HepG2 (cell line): ENCODE data around the gene ADAMTS15. TPM values are rescaled to one million over a fixed set of nuclear protein-coding genes. Genes with fewer than 3 reads are reported as not detected.
A peak's percentile ranks its signal among the peaks of the same experiment; 100 is the strongest.

Source experiments
- ATM ChIP-seq: fragments of 450-650 bp; IDR thresholded peaks from 2 replicates; pipeline ENCODE4 v1.7.1; 2017; ENCODE audit warnings: mild to moderate bottlenecking, borderline replicate concordance
- CBFB ChIP-seq: sonication (generic); formaldehyde crosslinking; IDR thresholded peaks from 2 replicates; pipeline ENCODE4 v1.4.0; 2020; ENCODE audit warnings: missing genetic modification reagents
- CBX1 ChIP-seq: IDR thresholded peaks from one replicate; pipeline ENCODE4 v1.6.1; 2016; ENCODE audit warnings: antibody characterized with exemption, low read depth
- KDM2A ChIP-seq: sonication (generic); formaldehyde crosslinking; IDR thresholded peaks from 2 replicates; pipeline ENCODE4 v1.4.0; 2020; ENCODE audit warnings: low read depth, missing genetic modification reagents, borderline replicate concordance
- KMT2B ChIP-seq: IDR thresholded peaks from 2 replicates; pipeline ENCODE4 v1.6.1; 2016; ENCODE audit warnings: missing genetic modification reagents, missing compliant biosample characterization
- NKX3-1 ChIP-seq: sonication (generic); formaldehyde crosslinking; IDR thresholded peaks from 2 replicates; pipeline ENCODE4 v1.5.0; 2020; ENCODE audit warnings: missing genetic modification reagents
- PAF1 ChIP-seq: IDR thresholded peaks from 2 replicates; pipeline ENCODE4 v1.6.1; 2016; ENCODE audit warnings: missing genetic modification reagents, missing compliant biosample characterization
- PPARG ChIP-seq: conservative IDR thresholded peaks from 2 replicates; pipeline ENCODE4 v1.6.1; 2016; ENCODE audit warnings: missing biosample characterization, missing genetic modification reagents
- RAD21 ChIP-seq: fragments of 450-650 bp; formaldehyde crosslinking; IDR thresholded peaks from 2 replicates; pipeline ENCODE4 v1.5.0; 2020; ENCODE audit warnings: mild to moderate bottlenecking
- SALL1 ChIP-seq: sonication (generic); formaldehyde crosslinking; IDR thresholded peaks from 2 replicates; pipeline ENCODE4 v1.8.0; 2022; ENCODE audit warnings: mild to moderate bottlenecking, missing genetic modification reagents
- SCMH1 ChIP-seq: sonication (generic); formaldehyde crosslinking; IDR thresholded peaks from 2 replicates; pipeline ENCODE4 v1.9.0; 2021; ENCODE audit warnings: missing genetic modification reagents, mild to moderate bottlenecking, borderline replicate concordance
- TP53 ChIP-seq: sonication (generic); formaldehyde crosslinking; conservative IDR thresholded peaks from 2 replicates; pipeline ENCODE4 v1.4.0; 2020; ENCODE audit warnings: missing genetic modification reagents
- ZFP82 ChIP-seq: sonication (generic); formaldehyde crosslinking; IDR thresholded peaks from 2 replicates; pipeline ENCODE4 v1.5.1; 2020; ENCODE audit warnings: mild to moderate bottlenecking, missing genetic modification reagents, borderline replicate concordance
- ZNF335 ChIP-seq: sonication (generic); formaldehyde crosslinking; IDR thresholded peaks from 2 replicates; pipeline ENCODE4 v1.4.0; 2020; ENCODE audit warnings: missing genetic modification reagents
- ZNF350 ChIP-seq: sonication (generic); formaldehyde crosslinking; IDR thresholded peaks from 2 replicates; pipeline ENCODE4 v1.4.0; 2020; ENCODE audit warnings: mild to moderate bottlenecking, low read depth, missing genetic modification reagents, borderline replicate concordance
- ZNF460 ChIP-seq: sonication (generic); formaldehyde crosslinking; IDR thresholded peaks from 2 replicates; pipeline ENCODE4 v1.5.1; 2020; ENCODE audit warnings: missing genetic modification reagents, mild to moderate bottlenecking, borderline replicate concordance
- ZNF550 ChIP-seq: sonication (generic); formaldehyde crosslinking; IDR thresholded peaks from 2 replicates; pipeline ENCODE4 v1.4.0; 2020; ENCODE audit warnings: mild to moderate bottlenecking, missing genetic modification reagents, borderline replicate concordance
- ZNF639 ChIP-seq: conservative IDR thresholded peaks from 2 replicates; pipeline ENCODE4 v1.6.1; 2018; ENCODE audit warnings: missing genetic modification reagents
- polyA plus RNA-seq, 8 experiments: library from polyadenylated mRNA; depleted of rRNA in 3 of 8; stranded (reverse) in 7 of 8; unstranded in 1 of 8; fragments of >200 nt; fragmentation: Illumina TruSeq in 4 of 8; extraction: Trizol in 4 of 8; gene quantifications; 2 replicates each; pipeline versions ENCODE4 v1.2.1 to v1.2.3, GENCODE V29; 2011 to 2016; ENCODE audit warnings: low read depth in 4 of 8, missing spikeins in 1 of 8, mixed read lengths in 1 of 8; ENCODE audit not compliant: insufficient read depth in 1 of 8
- total RNA-seq, 5 experiments: library from RNA; depleted of rRNA; stranded (reverse); fragments of >200 nt; fragmentation: Illumina TruSeq; extraction: Trizol; gene quantifications; 2 replicates each; pipeline ENCODE4 v1.2.3, GENCODE V29; 2016; ENCODE audit warnings: low read depth in 1 of 5
- TF ChIP-seq, protein P1 (sequence below): sonication (generic); formaldehyde crosslinking; IDR thresholded peaks from 2 replicates; pipeline ENCODE4 v1.5.0; 2020; ENCODE audit warnings: mild to moderate bottlenecking, missing genetic modification reagents, moderate library complexity
- TF ChIP-seq, protein P2 (sequence below): sonication (generic); formaldehyde crosslinking; IDR thresholded peaks from 2 replicates; pipeline ENCODE4 v1.5.1; 2020; ENCODE audit warnings: mild to moderate bottlenecking, missing genetic modification reagents, borderline replicate concordance
- TF ChIP-seq, protein P3 (sequence below): sonication (generic); formaldehyde crosslinking; IDR thresholded peaks from 2 replicates; pipeline ENCODE4 v1.9.0; 2021; ENCODE audit warnings: missing genetic modification reagents, borderline replicate concordance
- TF ChIP-seq, protein P4 (sequence below): sonication (generic); formaldehyde crosslinking; IDR thresholded peaks from 2 replicates; pipeline ENCODE4 v1.5.1; 2020; ENCODE audit warnings: missing genetic modification reagents, mild to moderate bottlenecking, borderline replicate concordance

ADAMTS15 gene
- total and polyA plus RNA-seq, 2 of the 13 experiments (the other 11 are each of a cell fraction or from before 2014, with no cell fraction given), result 0.01 to 0.02 TPM

GRCh38 chr11:130431331-130431773 lies 17.1 kb upstream of the ADAMTS15 start (continued):
- TF ChIP-seq ZNF639 (CRISPR knock-in tag), result no peak
- no peak for TF ChIP-seq SCMH1 (CRISPR knock-in tag)
- TF ChIP-seq SALL1 (CRISPR knock-in tag), result 0 out of 2 replicates have a peak, but pooled peaks have one; percentile 18
- TF ChIP-seq ZNF550 (CRISPR knock-in tag), result no peak
- TF ChIP-seq, protein P1, sequence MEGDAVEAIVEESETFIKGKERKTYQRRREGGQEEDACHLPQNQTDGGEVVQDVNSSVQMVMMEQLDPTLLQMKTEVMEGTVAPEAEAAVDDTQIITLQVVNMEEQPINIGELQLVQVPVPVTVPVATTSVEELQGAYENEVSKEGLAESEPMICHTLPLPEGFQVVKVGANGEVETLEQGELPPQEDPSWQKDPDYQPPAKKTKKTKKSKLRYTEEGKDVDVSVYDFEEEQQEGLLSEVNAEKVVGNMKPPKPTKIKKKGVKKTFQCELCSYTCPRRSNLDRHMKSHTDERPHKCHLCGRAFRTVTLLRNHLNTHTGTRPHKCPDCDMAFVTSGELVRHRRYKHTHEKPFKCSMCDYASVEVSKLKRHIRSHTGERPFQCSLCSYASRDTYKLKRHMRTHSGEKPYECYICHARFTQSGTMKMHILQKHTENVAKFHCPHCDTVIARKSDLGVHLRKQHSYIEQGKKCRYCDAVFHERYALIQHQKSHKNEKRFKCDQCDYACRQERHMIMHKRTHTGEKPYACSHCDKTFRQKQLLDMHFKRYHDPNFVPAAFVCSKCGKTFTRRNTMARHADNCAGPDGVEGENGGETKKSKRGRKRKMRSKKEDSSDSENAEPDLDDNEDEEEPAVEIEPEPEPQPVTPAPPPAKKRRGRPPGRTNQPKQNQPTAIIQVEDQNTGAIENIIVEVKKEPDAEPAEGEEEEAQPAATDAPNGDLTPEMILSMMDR (CRISPR knock-in tag), result peak; percentile 87
- no peak for TF ChIP-seq ZNF335
- no peak for TF ChIP-seq PPARG (CRISPR knock-in tag)
- TF ChIP-seq ZFP82, result no peak
- TF ChIP-seq KDM2A (CRISPR knock-in tag), result peak; percentile 31; the same call in 1 of the 2 replicates
- TF ChIP-seq TP53, result no peak
- TF ChIP-seq, protein P2, sequence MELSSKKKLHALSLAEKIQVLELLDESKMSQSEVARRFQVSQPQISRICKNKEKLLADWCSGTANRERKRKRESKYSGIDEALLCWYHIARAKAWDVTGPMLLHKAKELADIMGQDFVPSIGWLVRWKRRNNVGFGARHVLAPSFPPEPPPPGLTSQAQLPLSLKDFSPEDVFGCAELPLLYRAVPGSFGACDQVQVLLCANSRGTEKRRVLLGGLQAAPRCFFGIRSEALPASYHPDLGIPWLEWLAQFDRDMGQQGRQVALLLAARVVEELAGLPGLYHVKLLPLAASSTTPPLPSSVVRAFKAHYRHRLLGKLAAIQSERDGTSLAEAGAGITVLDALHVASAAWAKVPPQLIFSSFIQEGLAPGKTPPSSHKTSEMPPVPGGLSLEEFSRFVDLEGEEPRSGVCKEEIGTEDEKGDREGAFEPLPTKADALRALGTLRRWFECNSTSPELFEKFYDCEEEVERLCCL (CRISPR knock-in tag), result no peak
- TF ChIP-seq CBFB (CRISPR knock-in tag), result no peak
- TF ChIP-seq, protein P3, sequence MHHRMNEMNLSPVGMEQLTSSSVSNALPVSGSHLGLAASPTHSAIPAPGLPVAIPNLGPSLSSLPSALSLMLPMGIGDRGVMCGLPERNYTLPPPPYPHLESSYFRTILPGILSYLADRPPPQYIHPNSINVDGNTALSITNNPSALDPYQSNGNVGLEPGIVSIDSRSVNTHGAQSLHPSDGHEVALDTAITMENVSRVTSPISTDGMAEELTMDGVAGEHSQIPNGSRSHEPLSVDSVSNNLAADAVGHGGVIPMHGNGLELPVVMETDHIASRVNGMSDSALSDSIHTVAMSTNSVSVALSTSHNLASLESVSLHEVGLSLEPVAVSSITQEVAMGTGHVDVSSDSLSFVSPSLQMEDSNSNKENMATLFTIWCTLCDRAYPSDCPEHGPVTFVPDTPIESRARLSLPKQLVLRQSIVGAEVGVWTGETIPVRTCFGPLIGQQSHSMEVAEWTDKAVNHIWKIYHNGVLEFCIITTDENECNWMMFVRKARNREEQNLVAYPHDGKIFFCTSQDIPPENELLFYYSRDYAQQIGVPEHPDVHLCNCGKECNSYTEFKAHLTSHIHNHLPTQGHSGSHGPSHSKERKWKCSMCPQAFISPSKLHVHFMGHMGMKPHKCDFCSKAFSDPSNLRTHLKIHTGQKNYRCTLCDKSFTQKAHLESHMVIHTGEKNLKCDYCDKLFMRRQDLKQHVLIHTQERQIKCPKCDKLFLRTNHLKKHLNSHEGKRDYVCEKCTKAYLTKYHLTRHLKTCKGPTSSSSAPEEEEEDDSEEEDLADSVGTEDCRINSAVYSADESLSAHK (CRISPR knock-in tag), result no peak
- no peak for TF ChIP-seq KMT2B
- peak; percentile 65 for TF ChIP-seq RAD21
- no peak for TF ChIP-seq CBX1
- TF ChIP-seq ZNF460 (CRISPR knock-in tag), result no peak
- TF ChIP-seq, protein P4, sequence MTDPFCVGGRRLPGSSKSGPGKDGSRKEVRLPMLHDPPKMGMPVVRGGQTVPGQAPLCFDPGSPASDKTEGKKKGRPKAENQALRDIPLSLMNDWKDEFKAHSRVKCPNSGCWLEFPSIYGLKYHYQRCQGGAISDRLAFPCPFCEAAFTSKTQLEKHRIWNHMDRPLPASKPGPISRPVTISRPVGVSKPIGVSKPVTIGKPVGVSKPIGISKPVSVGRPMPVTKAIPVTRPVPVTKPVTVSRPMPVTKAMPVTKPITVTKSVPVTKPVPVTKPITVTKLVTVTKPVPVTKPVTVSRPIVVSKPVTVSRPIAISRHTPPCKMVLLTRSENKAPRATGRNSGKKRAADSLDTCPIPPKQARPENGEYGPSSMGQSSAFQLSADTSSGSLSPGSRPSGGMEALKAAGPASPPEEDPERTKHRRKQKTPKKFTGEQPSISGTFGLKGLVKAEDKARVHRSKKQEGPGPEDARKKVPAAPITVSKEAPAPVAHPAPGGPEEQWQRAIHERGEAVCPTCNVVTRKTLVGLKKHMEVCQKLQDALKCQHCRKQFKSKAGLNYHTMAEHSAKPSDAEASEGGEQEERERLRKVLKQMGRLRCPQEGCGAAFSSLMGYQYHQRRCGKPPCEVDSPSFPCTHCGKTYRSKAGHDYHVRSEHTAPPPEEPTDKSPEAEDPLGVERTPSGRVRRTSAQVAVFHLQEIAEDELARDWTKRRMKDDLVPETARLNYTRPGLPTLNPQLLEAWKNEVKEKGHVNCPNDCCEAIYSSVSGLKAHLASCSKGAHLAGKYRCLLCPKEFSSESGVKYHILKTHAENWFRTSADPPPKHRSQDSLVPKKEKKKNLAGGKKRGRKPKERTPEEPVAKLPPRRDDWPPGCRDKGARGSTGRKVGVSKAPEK (CRISPR knock-in tag), result no peak
- TF ChIP-seq PAF1 (CRISPR knock-in tag), result no peak
- no peak for TF ChIP-seq NKX3-1 (CRISPR knock-in tag)
- no peak for TF ChIP-seq ATM
- TF ChIP-seq ZNF350 (CRISPR knock-in tag), result no peak
